ENCODE data around the gene MYOCD. TPM values are rescaled to one million over a fixed set of nuclear protein-coding genes. Genes with fewer than 3 reads are reported as not detected.

MYOCD gene
- total RNA-seq, 1 experiment from 2014 or later, result 1.2 TPM

DNA sequence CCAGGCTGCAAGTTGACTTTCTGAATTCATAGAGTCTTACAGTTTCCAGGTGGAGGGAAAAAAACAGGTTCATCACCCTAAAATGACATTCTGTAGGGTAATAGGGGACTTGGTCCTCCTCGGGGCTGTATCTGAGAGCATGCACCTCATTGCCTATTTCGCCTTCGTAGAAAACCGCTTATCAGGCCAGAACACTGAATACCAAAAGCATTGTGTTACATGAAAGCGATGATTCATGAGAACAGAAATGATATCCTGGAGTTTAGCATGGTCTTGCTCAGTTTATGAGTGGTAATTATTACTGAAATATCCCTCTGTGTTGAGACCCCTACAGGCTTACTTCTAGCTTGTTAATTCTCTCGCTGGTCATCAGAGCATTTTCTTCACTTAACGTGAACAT, 62.2 kb downstream of the MYOCD start:
- TF ChIP-seq TEAD1 (CRISPR knock-in tag; IDR thresholded peaks at IDR 0.05) (no peak), FOXK1 (CRISPR knock-in tag; IDR thresholded peaks at IDR 0.05) (no peak), PRRX2 (CRISPR knock-in tag; IDR thresholded peaks at IDR 0.05) (no peak), ESRRA (CRISPR knock-in tag; IDR thresholded peaks at IDR 0.05; ENCODE audit: borderline replicate concordance) (no peak)
- TF ChIP-seq, protein P1, sequence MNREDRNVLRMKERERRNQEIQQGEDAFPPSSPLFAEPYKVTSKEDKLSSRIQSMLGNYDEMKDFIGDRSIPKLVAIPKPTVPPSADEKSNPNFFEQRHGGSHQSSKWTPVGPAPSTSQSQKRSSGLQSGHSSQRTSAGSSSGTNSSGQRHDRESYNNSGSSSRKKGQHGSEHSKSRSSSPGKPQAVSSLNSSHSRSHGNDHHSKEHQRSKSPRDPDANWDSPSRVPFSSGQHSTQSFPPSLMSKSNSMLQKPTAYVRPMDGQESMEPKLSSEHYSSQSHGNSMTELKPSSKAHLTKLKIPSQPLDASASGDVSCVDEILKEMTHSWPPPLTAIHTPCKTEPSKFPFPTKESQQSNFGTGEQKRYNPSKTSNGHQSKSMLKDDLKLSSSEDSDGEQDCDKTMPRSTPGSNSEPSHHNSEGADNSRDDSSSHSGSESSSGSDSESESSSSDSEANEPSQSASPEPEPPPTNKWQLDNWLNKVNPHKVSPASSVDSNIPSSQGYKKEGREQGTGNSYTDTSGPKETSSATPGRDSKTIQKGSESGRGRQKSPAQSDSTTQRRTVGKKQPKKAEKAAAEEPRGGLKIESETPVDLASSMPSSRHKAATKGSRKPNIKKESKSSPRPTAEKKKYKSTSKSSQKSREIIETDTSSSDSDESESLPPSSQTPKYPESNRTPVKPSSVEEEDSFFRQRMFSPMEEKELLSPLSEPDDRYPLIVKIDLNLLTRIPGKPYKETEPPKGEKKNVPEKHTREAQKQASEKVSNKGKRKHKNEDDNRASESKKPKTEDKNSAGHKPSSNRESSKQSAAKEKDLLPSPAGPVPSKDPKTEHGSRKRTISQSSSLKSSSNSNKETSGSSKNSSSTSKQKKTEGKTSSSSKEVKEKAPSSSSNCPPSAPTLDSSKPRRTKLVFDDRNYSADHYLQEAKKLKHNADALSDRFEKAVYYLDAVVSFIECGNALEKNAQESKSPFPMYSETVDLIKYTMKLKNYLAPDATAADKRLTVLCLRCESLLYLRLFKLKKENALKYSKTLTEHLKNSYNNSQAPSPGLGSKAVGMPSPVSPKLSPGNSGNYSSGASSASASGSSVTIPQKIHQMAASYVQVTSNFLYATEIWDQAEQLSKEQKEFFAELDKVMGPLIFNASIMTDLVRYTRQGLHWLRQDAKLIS (CRISPR knock-in tag; IDR thresholded peaks at IDR 0.05; ENCODE audit: borderline replicate concordance), result no peak
- TF ChIP-seq, protein P2, sequence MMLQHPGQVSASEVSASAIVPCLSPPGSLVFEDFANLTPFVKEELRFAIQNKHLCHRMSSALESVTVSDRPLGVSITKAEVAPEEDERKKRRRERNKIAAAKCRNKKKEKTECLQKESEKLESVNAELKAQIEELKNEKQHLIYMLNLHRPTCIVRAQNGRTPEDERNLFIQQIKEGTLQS (CRISPR knock-in tag; conservative IDR thresholded peaks at IDR 0.05), result no peak
- Mint-ChIP-seq H3K36me3 (no peaks in the 10 kb centered on the region), H3K27ac (no peak overlapping the region), H3K4me1 (peaks cover 24% of the 10 kb centered on the region), H3K27me3 (ENCODE audit: low read depth) (no peaks in the 10 kb centered on the region), H3K4me3 (no peak overlapping the region), H3K9me3 (no peaks in the 10 kb centered on the region)
- ChIA-PET CTCF (interaction anchor here (1.6 to 2.2 kb wide), 2 partner anchors 14 to 182 kb away, joined by 4 to 11 read pairs; no protein-coding TSS in a partner anchor), POLR2A (no interaction called here)
- DNase-seq (ENCODE audit: low spot score), result no peak
- ATAC-seq, result no peak

DNA sequence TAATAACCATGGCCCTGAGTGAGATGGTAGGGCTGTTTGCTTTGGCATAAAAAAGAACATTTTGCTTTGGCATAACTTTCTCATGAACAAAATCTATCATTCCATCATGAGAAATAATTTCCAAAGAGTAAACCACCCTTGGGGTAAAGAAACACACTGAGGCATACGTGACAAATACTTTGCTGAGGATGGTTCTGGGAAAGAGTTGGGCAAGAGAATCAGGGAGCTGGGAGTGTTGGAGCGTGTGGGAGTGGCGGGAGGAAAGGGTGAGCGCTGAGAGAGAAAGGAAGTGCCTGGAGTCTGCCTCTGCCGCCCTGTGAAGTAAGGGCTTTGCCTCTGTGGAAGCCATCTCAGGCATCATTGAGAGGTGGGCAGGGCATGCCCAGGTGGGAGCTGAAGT, 63.4 kb downstream of the MYOCD start:
- CTCF ChIA-PET, result interaction anchor here (1.6 to 3.6 kb wide), 2 partner anchors 13 to 183 kb away, joined by 4 to 28 read pairs; no protein-coding TSS in a partner anchor
- TF ChIP-seq ZNF232 (CRISPR knock-in tag; IDR thresholded peaks at IDR 0.05), result no peak
- TF ChIP-seq, protein P3, sequence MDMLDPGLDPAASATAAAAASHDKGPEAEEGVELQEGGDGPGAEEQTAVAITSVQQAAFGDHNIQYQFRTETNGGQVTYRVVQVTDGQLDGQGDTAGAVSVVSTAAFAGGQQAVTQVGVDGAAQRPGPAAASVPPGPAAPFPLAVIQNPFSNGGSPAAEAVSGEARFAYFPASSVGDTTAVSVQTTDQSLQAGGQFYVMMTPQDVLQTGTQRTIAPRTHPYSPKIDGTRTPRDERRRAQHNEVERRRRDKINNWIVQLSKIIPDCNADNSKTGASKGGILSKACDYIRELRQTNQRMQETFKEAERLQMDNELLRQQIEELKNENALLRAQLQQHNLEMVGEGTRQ (CRISPR knock-in tag; IDR thresholded peaks at IDR 0.05), result no peak
- TF ChIP-seq, protein P4, sequence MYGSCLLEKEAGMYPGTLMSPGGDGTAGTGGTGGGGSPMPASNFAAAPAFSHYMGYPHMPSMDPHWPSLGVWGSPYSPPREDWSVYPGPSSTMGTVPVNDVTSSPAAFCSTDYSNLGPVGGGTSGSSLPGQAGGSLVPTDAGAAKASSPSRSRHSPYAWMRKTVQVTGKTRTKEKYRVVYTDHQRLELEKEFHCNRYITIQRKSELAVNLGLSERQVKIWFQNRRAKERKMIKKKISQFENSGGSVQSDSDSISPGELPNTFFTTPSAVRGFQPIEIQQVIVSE (CRISPR knock-in tag; IDR thresholded peaks at IDR 0.05; ENCODE audit: borderline replicate concordance), result no peak
- Mint-ChIP-seq H3K27me3 (ENCODE audit: low read depth) (no peaks in the 10 kb centered on the region), H3K27ac (peak overlapping the region; percentile 60; the same call in 1 of the 2 replicates), H3K4me3 (no peak overlapping the region), H3K4me1 (peaks cover 24% of the 10 kb centered on the region), H3K36me3 (no peaks in the 10 kb centered on the region), H3K9me3 (no peaks in the 10 kb centered on the region)
- no peak for DNase-seq (ENCODE audit: low spot score)
- POLR2A ChIA-PET, result no interaction called here
- no peak for ATAC-seq

DNA sequence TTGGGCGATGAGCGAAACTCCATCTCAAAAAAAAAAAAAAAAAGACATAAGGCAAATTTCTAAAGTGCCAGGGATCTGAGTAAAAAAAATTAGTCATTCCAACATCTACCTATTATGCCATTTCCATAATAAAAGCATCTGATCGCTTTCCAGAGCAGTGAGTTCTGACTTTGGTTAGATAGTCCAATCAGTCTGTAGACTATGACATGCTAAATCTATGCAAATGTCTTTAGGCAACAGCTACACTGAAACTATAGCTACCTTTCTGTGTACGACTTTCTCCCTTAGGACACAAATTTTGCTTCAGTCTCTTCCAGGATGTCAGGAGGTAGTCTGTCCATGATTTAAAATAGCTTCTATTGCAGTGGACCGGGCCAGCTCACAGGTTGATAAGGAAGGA, 64.7 kb downstream of the MYOCD start:
- no peak for DNase-seq (ENCODE audit: low spot score)
- no peak overlapping the region for H3K4me3 Mint-ChIP-seq
- ChIA-PET CTCF (interaction anchor here (0.8 to 3.6 kb wide), 2 partner anchors 10 to 12 kb away, joined by 4 to 28 read pairs; no protein-coding TSS in a partner anchor), POLR2A (no interaction called here)
- no peaks in the 10 kb centered on the region for H3K27me3 Mint-ChIP-seq (ENCODE audit: low read depth)
- peaks cover 24% of the 10 kb centered on the region for H3K4me1 Mint-ChIP-seq
- no peaks in the 10 kb centered on the region for H3K36me3 Mint-ChIP-seq
- ATAC-seq, result no peak
- no peaks in the 10 kb centered on the region for H3K9me3 Mint-ChIP-seq
- TF ChIP-seq ETV6 (CRISPR knock-in tag; IDR thresholded peaks at IDR 0.05), result no peak
- TF ChIP-seq, protein P5, sequence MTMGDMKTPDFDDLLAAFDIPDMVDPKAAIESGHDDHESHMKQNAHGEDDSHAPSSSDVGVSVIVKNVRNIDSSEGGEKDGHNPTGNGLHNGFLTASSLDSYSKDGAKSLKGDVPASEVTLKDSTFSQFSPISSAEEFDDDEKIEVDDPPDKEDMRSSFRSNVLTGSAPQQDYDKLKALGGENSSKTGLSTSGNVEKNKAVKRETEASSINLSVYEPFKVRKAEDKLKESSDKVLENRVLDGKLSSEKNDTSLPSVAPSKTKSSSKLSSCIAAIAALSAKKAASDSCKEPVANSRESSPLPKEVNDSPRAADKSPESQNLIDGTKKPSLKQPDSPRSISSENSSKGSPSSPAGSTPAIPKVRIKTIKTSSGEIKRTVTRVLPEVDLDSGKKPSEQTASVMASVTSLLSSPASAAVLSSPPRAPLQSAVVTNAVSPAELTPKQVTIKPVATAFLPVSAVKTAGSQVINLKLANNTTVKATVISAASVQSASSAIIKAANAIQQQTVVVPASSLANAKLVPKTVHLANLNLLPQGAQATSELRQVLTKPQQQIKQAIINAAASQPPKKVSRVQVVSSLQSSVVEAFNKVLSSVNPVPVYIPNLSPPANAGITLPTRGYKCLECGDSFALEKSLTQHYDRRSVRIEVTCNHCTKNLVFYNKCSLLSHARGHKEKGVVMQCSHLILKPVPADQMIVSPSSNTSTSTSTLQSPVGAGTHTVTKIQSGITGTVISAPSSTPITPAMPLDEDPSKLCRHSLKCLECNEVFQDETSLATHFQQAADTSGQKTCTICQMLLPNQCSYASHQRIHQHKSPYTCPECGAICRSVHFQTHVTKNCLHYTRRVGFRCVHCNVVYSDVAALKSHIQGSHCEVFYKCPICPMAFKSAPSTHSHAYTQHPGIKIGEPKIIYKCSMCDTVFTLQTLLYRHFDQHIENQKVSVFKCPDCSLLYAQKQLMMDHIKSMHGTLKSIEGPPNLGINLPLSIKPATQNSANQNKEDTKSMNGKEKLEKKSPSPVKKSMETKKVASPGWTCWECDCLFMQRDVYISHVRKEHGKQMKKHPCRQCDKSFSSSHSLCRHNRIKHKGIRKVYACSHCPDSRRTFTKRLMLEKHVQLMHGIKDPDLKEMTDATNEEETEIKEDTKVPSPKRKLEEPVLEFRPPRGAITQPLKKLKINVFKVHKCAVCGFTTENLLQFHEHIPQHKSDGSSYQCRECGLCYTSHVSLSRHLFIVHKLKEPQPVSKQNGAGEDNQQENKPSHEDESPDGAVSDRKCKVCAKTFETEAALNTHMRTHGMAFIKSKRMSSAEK (CRISPR knock-in tag; IDR thresholded peaks at IDR 0.05; ENCODE audit: borderline replicate concordance), result no peak
- TF ChIP-seq, protein P6, sequence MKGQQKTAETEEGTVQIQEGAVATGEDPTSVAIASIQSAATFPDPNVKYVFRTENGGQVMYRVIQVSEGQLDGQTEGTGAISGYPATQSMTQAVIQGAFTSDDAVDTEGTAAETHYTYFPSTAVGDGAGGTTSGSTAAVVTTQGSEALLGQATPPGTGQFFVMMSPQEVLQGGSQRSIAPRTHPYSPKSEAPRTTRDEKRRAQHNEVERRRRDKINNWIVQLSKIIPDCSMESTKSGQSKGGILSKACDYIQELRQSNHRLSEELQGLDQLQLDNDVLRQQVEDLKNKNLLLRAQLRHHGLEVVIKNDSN (CRISPR knock-in tag; IDR thresholded peaks at IDR 0.05), result no peak
- TF ChIP-seq, protein P7, sequence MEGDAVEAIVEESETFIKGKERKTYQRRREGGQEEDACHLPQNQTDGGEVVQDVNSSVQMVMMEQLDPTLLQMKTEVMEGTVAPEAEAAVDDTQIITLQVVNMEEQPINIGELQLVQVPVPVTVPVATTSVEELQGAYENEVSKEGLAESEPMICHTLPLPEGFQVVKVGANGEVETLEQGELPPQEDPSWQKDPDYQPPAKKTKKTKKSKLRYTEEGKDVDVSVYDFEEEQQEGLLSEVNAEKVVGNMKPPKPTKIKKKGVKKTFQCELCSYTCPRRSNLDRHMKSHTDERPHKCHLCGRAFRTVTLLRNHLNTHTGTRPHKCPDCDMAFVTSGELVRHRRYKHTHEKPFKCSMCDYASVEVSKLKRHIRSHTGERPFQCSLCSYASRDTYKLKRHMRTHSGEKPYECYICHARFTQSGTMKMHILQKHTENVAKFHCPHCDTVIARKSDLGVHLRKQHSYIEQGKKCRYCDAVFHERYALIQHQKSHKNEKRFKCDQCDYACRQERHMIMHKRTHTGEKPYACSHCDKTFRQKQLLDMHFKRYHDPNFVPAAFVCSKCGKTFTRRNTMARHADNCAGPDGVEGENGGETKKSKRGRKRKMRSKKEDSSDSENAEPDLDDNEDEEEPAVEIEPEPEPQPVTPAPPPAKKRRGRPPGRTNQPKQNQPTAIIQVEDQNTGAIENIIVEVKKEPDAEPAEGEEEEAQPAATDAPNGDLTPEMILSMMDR (IDR thresholded peaks at IDR 0.05), result no peak
- H3K27ac Mint-ChIP-seq, result peak overlapping the region; percentile 42
